A673 (cell line): ENCODE data around the gene HDAC4. TPM values are rescaled to one million over a fixed set of nuclear protein-coding genes. Genes with fewer than 3 reads are reported as not detected.
A peak's percentile ranks its signal among the peaks of the same experiment; 100 is the strongest.

Experiments used
- BruUV-seq: library from RNA; stranded (reverse); fragments of 400-500 nt; replicated peaks from 2 replicates; lab custom pipeline; 2021; lab: Mats Ljungman, UMichigan
- CTCF ChIA-PET: fragments of 300-600 bp; sonication (Branson Sonifier 250); formaldehyde crosslinking; loops from one replicate; lab custom pipeline; 2022; ENCODE audit warnings: antibody characterized with exemption; lab: Charles Lee
- POLR2A ChIA-PET: fragments of 300-600 bp; sonication (Branson Sonifier 250); formaldehyde crosslinking; loops from one replicate; lab custom pipeline; 2022; ENCODE audit warnings: antibody characterized with exemption; ENCODE audit not compliant: low non-redundant PET; lab: Charles Lee
- DNase-seq: peaks from one replicate; pipeline ENCODE4 v3.0.0-alpha.2; 2015; ENCODE audit warnings: low spot score
- H3K27ac ChIP-seq: fragments of 200-600 bp; sonication (generic); 2 replicates; pipeline ENCODE4 v1.5.1; 2016; ENCODE audit warnings: mixed run types, low read depth, mild to moderate bottlenecking, mixed read lengths, antibody characterized with exemption, low read length; ENCODE audit not compliant: poor library complexity, severe bottlenecking
- H3K27me3 ChIP-seq: fragments of 200-600 bp; sonication (generic); replicated peaks from 2 replicates; pipeline ENCODE4 v1.6.1; 2017; ENCODE audit warnings: mixed run types, low read depth, mild to moderate bottlenecking, mixed read lengths, antibody characterized with exemption, low read length; ENCODE audit not compliant: insufficient read depth, poor library complexity
- H3K36me3 ChIP-seq: fragments of 200-600 bp; sonication (generic); 2 replicates; pipeline ENCODE4 v1.6.1; 2016; ENCODE audit warnings: mixed run types, mild to moderate bottlenecking, mixed read lengths, antibody characterized with exemption, low read length; ENCODE audit not compliant: insufficient read depth, poor library complexity, severe bottlenecking
- H3K4me1 ChIP-seq: fragments of 200-600 bp; sonication (generic); 2 replicates; pipeline ENCODE4 v1.6.1; 2017; ENCODE audit warnings: mixed run types, mild to moderate bottlenecking, mixed read lengths, antibody characterized with exemption, low read length; ENCODE audit not compliant: insufficient read depth, poor library complexity, severe bottlenecking
- H3K4me3 ChIP-seq: fragments of 200-600 bp; sonication (generic); 2 replicates; pipeline ENCODE4 v1.5.1; 2016; ENCODE audit warnings: low read depth, mixed run types, mild to moderate bottlenecking, mixed read lengths, low read length; ENCODE audit not compliant: poor library complexity, severe bottlenecking
- H3K9me3 ChIP-seq: fragments of 200-600 bp; sonication (generic); 2 replicates; pipeline ENCODE4 v1.6.1; 2016; ENCODE audit warnings: mixed run types, low read depth, mild to moderate bottlenecking, mixed read lengths, antibody characterized with exemption, low read length; ENCODE audit not compliant: poor library complexity, severe bottlenecking
- EZH2 ChIP-seq: fragments of 200-600 bp; sonication (generic); IDR thresholded peaks from 2 replicates; pipeline ENCODE4 v1.6.1; 2017; ENCODE audit warnings: borderline replicate concordance, low read depth, mild to moderate bottlenecking, mixed read lengths, antibody characterized with exemption, low read length; ENCODE audit not compliant: poor library complexity, severe bottlenecking
- intact Hi-C: fragments of 100-400 bp; cut with micrococcal nuclease; formaldehyde crosslinking; loops from one replicate; pipeline ENCODE4 v1.10.0; 2022; ENCODE audit not compliant: unreplicated experiment
- total RNA-seq: library from RNA; stranded (reverse); gene quantifications from 2 replicates; pipeline ENCODE4 v1.2.3, GENCODE V29; 2021
- TF ChIP-seq, protein P1 (sequence below): fragments of 300-800, 200-600 bp; sonication (generic); conservative IDR thresholded peaks from 2 replicates; pipeline ENCODE4 v1.5.1; 2017; ENCODE audit warnings: low read depth, mild to moderate bottlenecking, antibody characterized with exemption, low read length, moderate library complexity, mixed read lengths

The HDAC4 gene
- total RNA-seq, 1 experiment from 2014 or later = 40.0 TPM

DNA sequence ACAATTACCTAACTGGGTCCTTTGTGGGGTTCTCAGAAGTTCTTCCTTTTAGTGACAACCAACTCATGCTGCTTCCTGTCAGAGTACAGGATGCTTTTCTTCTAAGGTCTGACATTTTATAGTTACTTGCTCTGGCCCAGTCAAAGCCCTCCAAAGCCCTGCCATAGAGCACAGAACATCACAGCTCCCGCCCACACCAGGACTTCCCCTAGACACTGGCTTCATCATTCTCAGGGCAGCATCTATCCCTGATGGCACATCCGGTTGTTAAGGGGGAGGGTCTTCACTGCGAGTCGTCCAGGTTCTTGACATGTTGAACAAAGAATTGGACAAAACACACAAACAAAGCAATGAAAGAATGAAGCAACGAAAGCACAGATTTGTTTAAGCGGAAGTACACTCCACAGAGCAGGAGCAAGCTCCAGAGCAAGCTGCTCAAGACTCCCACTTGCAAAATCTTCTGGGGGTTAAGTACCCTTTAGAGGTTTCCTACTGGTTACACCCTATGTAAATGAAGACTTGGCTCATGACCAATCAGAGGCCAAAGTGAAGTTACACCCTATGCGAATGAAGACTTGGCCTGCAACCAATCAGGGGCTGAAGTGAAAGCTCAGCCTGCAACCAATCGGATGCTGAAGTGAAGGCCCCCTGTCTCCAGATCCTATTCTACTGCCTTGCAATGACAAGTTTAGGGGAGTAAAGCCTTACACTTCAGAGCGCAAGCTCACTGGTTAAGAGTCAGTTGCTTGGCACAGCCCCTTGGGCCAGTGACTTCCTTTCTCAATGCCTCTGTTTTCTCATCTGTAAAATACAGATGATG is 79.0 kb downstream of the HDAC4 start:
- no TSS peak for BruUV-seq
- Histone ChIP-seq H3K27me3 (no peaks in the 10 kb centered on the region), H3K4me3 (no peak overlapping the region), H3K4me1 (no peaks in the 10 kb centered on the region), H3K27ac (no peak overlapping the region), H3K36me3 (peaks cover 4% of the 10 kb centered on the region), H3K9me3 (no peaks in the 10 kb centered on the region)
- intact Hi-C loops = no loop called here
- ChIA-PET CTCF (no interaction called here), POLR2A (no interaction called here)
- peak; percentile 22 for DNase-seq
- TF ChIP-seq EZH2 = no peak
- TF ChIP-seq, protein P1, sequence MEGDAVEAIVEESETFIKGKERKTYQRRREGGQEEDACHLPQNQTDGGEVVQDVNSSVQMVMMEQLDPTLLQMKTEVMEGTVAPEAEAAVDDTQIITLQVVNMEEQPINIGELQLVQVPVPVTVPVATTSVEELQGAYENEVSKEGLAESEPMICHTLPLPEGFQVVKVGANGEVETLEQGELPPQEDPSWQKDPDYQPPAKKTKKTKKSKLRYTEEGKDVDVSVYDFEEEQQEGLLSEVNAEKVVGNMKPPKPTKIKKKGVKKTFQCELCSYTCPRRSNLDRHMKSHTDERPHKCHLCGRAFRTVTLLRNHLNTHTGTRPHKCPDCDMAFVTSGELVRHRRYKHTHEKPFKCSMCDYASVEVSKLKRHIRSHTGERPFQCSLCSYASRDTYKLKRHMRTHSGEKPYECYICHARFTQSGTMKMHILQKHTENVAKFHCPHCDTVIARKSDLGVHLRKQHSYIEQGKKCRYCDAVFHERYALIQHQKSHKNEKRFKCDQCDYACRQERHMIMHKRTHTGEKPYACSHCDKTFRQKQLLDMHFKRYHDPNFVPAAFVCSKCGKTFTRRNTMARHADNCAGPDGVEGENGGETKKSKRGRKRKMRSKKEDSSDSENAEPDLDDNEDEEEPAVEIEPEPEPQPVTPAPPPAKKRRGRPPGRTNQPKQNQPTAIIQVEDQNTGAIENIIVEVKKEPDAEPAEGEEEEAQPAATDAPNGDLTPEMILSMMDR = no peak

DNA sequence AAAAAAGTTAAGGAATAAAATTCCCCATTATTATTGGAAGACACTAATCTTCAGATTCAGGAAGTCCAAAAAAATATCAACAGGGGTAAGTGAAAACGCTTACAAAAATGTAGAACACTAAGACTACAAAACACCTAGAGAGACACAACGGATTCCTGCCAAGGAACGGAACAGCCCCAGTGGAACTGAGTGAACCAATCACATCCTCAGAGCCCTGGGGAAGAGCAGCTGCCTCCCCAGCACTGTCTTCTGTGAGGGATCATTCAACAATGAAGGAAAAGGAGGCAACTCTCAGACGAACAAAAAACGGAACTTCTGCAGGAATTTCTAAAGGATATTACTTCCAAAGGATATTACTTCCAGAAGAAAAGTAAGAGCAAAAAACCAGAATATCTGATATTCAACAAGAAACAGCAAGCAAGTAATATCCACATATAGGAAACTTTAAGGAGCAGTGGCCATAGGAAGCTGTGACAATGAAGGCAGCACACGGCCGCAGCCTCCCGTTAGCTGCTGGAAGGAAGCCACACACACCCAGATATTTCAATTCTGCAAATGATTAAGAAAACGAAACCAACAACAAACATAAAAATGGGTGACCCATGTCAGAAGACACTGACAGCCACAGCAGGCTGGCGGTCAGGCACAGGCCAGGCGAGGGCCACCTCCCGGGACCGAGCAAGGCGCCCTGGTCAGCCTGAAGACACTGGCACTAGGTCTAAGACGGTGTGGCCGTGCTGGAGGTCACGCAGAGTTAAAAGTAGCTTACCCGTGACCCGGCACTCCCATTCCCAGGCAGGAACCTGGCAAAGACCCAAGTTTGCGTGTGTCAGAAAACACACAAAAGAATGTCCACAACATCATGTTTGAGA is 81.8 kb downstream of the HDAC4 start:
- Histone ChIP-seq H3K27me3 (no peaks in the 10 kb centered on the region), H3K9me3 (peaks cover 5% of the 10 kb centered on the region), H3K27ac (no peak overlapping the region), H3K4me1 (no peaks in the 10 kb centered on the region), H3K4me3 (peak overlapping the region; percentile 8), H3K36me3 (peaks cover 4% of the 10 kb centered on the region)
- intact Hi-C loops = no loop called here
- CTCF ChIA-PET = no interaction called here
- peak; percentile 18 for DNase-seq
- TF ChIP-seq EZH2 = no peak
- TF ChIP-seq, protein P1 = no peak
- POLR2A ChIA-PET = no interaction called here
- no TSS peak for BruUV-seq

DNA sequence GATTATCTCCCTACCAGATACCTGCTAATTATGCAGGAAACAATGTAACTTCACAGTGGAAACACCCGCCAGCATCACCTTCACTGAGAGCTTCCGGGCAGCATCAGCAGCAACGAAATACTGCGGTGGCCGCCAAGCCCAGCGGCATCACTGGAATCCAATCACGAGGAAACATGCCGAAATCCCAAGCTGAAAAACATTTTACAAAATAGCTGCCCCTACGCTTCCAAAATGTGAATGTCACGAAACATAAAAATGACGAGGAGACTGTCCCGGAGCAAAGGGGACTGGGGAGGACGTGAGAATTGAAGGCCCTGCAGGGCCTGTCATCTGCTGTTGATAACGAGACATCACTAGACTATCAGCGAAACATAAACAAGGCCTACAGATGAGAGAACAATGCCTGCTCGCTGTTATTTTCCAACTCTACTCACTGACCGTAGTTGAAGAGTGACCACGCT is 82.6 kb downstream of the HDAC4 start:
- Histone ChIP-seq H3K27me3 (no peaks in the 10 kb centered on the region), H3K27ac (no peak overlapping the region), H3K36me3 (peaks cover 4% of the 10 kb centered on the region), H3K9me3 (peaks cover 5% of the 10 kb centered on the region), H3K4me1 (no peaks in the 10 kb centered on the region), H3K4me3 (no peak overlapping the region)
- ChIA-PET POLR2A (no interaction called here), CTCF (no interaction called here)
- intact Hi-C loops = no loop called here
- BruUV-seq = no TSS peak
- no peak for DNase-seq
- TF ChIP-seq, protein P1 = no peak
- TF ChIP-seq EZH2 = no peak
